HG03025 (cell line): Measurements from ENCODE around the gene PPIL4.

Source experiments
- ATAC-seq: cut with Tn5 transposase; IDR thresholded peaks from one replicate; pipeline ENCODE4 v1.9.1; 2021; ENCODE audit warnings: mild to moderate bottlenecking, moderate library complexity; ENCODE audit not compliant: unreplicated experiment, low FRiP score

The PPIL4 gene, protein sequence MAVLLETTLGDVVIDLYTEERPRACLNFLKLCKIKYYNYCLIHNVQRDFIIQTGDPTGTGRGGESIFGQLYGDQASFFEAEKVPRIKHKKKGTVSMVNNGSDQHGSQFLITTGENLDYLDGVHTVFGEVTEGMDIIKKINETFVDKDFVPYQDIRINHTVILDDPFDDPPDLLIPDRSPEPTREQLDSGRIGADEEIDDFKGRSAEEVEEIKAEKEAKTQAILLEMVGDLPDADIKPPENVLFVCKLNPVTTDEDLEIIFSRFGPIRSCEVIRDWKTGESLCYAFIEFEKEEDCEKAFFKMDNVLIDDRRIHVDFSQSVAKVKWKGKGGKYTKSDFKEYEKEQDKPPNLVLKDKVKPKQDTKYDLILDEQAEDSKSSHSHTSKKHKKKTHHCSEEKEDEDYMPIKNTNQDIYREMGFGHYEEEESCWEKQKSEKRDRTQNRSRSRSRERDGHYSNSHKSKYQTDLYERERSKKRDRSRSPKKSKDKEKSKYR

GRCh38 chr6:149545754-149546471, at the start of gene PPIL4:
TSS of gene PPIL4 (minus strand) at chr6:149546043. CDS start at chr6:149546005, 38 bp downstream.
- ATAC-seq, result peak; percentile 89

GRCh38 chr6:149593408-149593807, 47.6 kb upstream of the PPIL4 start:
- no peak for ATAC-seq

GRCh38 chr6:149592983-149593382, 47.1 kb upstream of the PPIL4 start:
- no peak for ATAC-seq

DNA sequence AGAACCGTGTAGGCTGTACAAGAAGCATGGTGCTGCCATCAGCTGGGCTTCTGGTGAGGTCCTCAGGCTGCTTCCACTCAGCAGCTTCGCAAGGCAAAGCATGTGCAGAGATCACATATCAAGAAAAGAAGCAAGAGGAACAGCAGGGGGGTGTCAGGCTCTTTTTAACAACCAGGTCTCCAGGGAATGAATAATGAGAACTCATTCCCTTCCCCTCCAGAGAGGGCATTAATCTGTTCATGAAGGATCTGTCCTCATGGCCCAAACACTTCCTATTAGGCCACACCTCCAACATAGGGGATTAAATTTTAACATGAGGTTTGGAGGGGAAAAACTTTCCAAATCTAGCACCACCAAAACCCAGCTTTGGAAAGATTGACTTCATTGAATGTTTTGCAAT, 40.3 kb upstream of the PPIL4 start:
- no peak for ATAC-seq

DNA sequence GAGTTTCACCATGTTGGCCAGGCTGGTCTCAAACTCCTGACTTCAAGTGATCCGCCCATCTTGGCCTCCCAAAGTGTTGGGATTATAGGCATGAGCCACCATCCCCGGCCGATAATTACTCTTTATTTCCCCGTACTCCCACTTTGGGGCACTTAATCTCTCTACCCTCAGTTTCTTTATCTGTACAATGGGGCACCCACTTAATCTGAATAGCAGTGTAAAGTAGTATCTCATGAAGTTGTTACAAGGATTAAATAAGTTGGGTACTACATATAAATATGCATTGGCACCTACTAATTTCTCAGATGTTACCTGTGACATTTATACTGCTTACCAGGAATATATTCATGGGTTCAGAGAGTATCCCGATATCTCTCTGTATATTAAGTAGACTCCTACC, 35.5 kb upstream of the PPIL4 start:
- no peak for ATAC-seq

GRCh38 chr6:149580880-149581279, 35.0 kb upstream of the PPIL4 start:
- no peak for ATAC-seq

DNA sequence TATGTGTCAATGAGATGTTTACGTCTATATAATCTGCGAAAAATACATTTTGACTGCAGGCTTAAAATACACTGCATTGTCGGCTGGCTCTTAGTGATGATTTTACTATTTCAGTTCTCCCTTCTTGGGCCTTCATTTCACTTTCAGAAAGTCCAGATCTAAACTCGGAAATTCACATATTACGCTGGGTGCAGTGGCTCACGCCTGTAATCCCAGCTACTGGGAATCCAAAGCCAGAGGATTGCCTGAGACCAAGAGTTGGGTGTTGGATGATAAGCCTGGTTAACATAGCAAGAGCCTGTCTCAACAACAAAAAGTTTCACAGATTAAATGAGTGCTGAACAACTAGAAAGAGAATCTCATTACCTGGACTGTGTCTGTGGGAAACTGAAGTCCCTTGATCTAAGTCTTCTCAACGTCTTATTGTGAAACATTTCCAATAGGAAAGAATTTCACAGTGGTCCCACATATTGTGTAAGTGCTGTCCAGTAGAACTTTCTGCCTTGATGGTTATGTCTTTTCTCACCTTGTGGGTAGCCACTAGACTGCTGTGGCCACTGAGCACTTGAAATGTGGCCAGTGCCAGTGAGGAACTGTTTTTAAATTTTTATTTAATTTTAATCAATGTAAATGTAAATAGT, 22.2 kb upstream of the PPIL4 start:
- no peak for ATAC-seq

DNA sequence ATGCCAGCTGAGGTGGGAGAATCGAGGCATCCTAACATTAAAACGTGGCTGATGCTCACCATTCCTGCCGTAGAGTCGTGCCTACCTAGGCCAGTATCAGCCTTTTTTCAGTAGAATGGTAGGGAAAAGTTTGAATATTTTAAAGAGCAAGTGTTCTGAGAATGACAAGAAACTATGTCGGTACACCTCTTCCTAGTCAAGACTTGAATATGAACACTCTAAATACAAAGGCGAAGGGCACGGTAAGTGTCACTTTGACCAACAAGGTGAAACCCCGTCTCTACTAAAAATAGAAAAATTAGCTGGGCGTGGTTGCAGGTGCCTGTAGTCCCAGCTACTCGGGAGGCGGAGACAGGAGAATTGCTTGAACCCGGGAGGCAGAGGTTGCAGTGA, 21.3 kb upstream of the PPIL4 start:
- no peak for ATAC-seq

GRCh38 chr6:149566410-149567193, 20.8 kb upstream of the PPIL4 start:
- ATAC-seq, result peak; percentile 26

GRCh38 chr6:149565527-149566409, 19.9 kb upstream of the PPIL4 start, which contains the start of gene GINM1:
TSS of gene GINM1 (plus strand) at chr6:149566375. CDS start at chr6:149566415, 40 bp downstream.
- peak; percentile 81 for ATAC-seq

DNA sequence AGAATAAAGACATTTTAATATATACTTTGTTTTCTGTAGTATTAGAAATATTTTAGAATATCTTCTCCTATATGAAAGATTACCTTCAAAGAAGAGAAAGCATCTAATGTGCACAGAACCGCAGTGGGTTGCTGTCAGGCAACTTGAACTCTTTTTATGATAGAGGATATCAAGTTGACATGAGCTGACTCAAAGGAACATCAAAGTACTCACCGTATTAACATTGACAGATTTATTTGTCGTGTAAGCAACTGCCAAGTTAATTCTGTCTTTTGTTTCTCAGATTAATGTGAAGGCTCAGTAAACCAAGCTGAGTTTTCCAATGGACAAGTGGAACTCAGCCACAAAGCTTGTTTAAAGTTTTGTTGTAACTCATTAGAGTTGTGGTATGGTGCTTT, 18.1 kb upstream of the PPIL4 start:
- no peak for ATAC-seq

DNA sequence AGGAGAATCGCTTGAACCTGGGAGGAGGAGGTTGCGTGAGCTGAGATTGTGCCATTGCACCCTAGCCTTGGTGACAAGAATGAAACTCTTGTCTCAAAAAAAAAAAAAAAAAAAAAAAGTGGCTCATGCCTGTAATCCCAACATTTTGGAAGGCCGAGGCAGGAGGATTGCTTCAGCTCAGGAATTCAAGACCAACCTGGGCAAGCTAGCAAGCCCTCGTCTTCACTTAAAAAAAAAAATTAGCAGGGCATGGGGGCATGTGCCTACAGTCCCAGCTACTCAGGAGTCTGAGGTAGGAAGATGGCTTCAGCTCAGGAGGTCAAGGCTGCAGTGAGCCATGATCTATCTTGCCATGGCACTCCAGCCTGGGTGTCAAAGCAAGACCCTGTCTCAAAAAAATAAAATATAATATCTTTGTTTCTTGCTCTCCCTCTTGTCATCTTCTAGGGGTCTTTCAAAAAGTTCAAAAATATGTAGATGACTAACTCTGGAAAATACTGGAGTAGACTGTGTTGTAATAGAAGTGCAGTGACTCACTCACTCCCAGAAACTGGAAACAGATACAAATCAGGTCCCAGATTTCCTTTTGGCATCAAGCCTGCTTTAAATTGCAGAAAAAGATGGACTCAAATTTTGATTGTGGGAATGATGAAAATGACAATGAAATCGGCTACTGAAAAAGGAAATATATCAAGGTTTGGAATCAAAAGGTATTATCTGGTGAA, 17.5 kb upstream of the PPIL4 start:
- ATAC-seq, result no peak

DNA sequence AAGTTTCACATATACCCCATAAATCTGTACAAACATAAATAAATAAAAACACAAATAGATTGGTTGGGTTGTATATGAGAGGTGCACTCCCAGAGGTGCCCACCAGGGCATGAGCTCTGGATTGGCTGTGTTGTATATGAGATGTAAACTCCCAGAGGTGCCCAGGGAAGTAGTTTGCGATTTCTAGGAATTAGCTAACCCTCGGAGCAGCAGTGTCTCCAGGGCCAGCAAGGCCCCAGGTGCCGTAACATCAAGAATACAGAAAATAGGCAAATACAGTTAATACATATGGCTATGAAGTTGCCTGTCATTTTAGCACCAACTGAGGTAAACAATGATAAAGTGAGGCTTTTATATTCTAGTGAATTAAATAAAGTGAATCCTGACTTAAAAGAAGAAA, 14.9 kb upstream of the PPIL4 start:
- ATAC-seq, result no peak

DNA sequence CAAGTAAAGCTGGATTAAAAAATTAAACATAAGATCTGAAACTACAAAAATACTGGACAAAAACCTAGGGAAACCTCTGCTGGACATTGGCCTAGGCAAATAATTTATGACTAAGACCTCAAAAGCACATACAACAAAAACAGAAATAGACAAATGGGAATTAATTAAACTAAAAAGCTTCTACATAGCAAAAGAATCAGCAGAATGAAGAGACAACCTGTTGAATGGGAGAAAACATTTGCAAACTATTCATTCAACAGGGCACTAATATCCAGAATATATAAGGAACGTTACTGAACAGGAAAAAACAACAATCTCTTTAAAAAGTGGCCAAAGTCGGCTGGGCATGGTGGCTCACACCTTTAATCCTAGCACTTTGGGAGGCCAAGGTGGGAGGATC, 13.5 kb upstream of the PPIL4 start:
- ATAC-seq, result no peak

DNA sequence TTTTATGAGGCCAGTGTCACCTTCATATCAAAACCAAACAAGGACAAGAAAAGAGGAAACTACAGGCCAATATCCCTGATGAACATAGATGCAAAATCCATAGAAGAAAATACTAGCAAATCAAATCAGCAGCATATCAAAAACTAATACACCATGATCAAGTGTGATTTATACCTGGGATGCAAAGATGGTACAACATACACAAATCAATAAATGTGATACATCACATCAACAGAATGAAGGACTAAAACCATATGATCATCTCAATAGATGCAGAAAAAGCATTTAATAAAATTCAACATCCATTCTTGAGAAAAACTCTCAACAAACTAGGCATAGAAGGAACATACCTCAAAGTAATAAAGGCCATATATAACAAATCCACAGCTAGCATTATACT, 12.2 kb upstream of the PPIL4 start:
- no peak for ATAC-seq

GRCh38 chr6:149551920-149552319, 6.1 kb upstream of the PPIL4 start:
- ATAC-seq, result no peak

GRCh38 chr6:149545258-149545753, 537 bp downstream of the PPIL4 start:
- ATAC-seq, result no peak

GRCh38 chr6:149544646-149545257, 1.1 kb downstream of the PPIL4 start:
- ATAC-seq, result no peak
